Fibroblast of lung (primary cell): ENCODE results near the gene C1QTNF12.

Experiments used
- CTCF ChIP-seq, 2 donors: IDR thresholded peaks in 1 of 2; conservative IDR thresholded peaks in 1 of 2; 1 replicate in 1 of 2; 2 replicates in 1 of 2; pipeline ENCODE4 v1.5.1; 2011 to 2012; ENCODE audit warnings: low read length in 2 of 2, control low read depth in 1 of 2, inconsistent platforms in 1 of 2, low read depth in 1 of 2, mild to moderate bottlenecking in 1 of 2
- EZH2 ChIP-seq: IDR thresholded peaks from 2 replicates; pipeline ENCODE4 v1.5.1; 2012; ENCODE audit warnings: low read length, control low read depth, mild to moderate bottlenecking; ENCODE audit errors: missing control alignments

- TF ChIP-seq EZH2 (no peak), CTCF (conservative IDR thresholded peaks at IDR 0.05 in 1 of 2, IDR thresholded peaks at IDR 0.05 in 1 of 2; ENCODE audit: low read depth in 1 of 2, low read length in 2 of 2) (no peak)
These were observed 21.2 kb upstream of the C1QTNF12 start for GRCh38 chr1:1267488-1268283.
